ENCODE data around the gene ZNF366. TPM values are rescaled to one million over a fixed set of nuclear protein-coding genes. Genes with fewer than 3 reads are reported as not detected.

The ZNF366 gene
- total RNA-seq, 2 donors from 2014 or later: under 0.01 to 1.8 TPM

GRCh38 chr5:72485430-72485974 is 21.7 kb downstream of the ZNF366 start:
- Histone ChIP-seq H3K27ac (no peak overlapping the region), H3K36me3 (replicated peaks in 1 of 2; ENCODE audit: insufficient read depth in 1 of 2, low read depth in 2 of 2) (no peaks in the 10 kb centered on the region), H3K4me3 (no peak overlapping the region), H3K27me3 (no peaks in the 10 kb centered on the region), H3K9me3 (no peaks in the 10 kb centered on the region), H3K4me1 (no peaks in the 10 kb centered on the region)
- intact Hi-C loops (cut with DNase I): no loop called here
- WGBS, 2 donors: 87 to 89% methylated on average over 6 of the region's 6 CpGs
- no peak for TF ChIP-seq CTCF (IDR thresholded peaks at IDR 0.05)
- no peak for TF ChIP-seq POLR2A (IDR thresholded peaks at IDR 0.05)
- DNase-seq: no peak
- ATAC-seq: no peak

- no peaks in the 10 kb centered on the region for H3K4me1 ChIP-seq
- ATAC-seq (no peak), DNase-seq (no peak)
- WGBS, 2 donors: 74 to 77% methylated on average over 3 of the region's 3 CpGs
- H3K4me3 ChIP-seq: no peak overlapping the region
- H3K9me3 ChIP-seq: no peaks in the 10 kb centered on the region
- TF ChIP-seq POLR2A (IDR thresholded peaks at IDR 0.05) (no peak), CTCF (IDR thresholded peaks at IDR 0.05) (no peak)
- no peaks in the 10 kb centered on the region for H3K36me3 ChIP-seq (replicated peaks in 1 of 2; ENCODE audit: insufficient read depth in 1 of 2, low read depth in 2 of 2)
- no peaks in the 10 kb centered on the region for H3K27me3 ChIP-seq
- intact Hi-C loops (cut with DNase I): no loop called here
- H3K27ac ChIP-seq: no peak overlapping the region
These were observed 25.2 kb downstream of the ZNF366 start for GRCh38 chr5:72482046-72482445.

GRCh38 chr5:72480841-72481240 is 26.4 kb downstream of the ZNF366 start:
- Histone ChIP-seq H3K4me3 (no peak overlapping the region), H3K27ac (no peak overlapping the region), H3K4me1 (no peaks in the 10 kb centered on the region), H3K27me3 (no peaks in the 10 kb centered on the region), H3K9me3 (no peaks in the 10 kb centered on the region), H3K36me3 (replicated peaks in 1 of 2; ENCODE audit: insufficient read depth in 1 of 2, low read depth in 2 of 2) (no peaks in the 10 kb centered on the region)
- intact Hi-C loops (cut with DNase I): no loop called here
- ATAC-seq (no peak), DNase-seq (no peak)
- no peak for TF ChIP-seq POLR2A (IDR thresholded peaks at IDR 0.05)
- TF ChIP-seq CTCF (IDR thresholded peaks at IDR 0.05): no peak
- 71 to 78% methylated on average over 9 of the region's 9 CpGs for WGBS, 2 donors

- Histone ChIP-seq H3K27me3 (no peaks in the 10 kb centered on the region), H3K36me3 (replicated peaks in 1 of 2; ENCODE audit: insufficient read depth in 1 of 2, low read depth in 2 of 2) (no peaks in the 10 kb centered on the region), H3K9me3 (no peaks in the 10 kb centered on the region), H3K27ac (no peak overlapping the region), H3K4me3 (no peak overlapping the region), H3K4me1 (no peaks in the 10 kb centered on the region)
- no peak for DNase-seq
- TF ChIP-seq POLR2A (IDR thresholded peaks at IDR 0.05) (no peak), CTCF (IDR thresholded peaks at IDR 0.05) (no peak)
- no peak for ATAC-seq
- intact Hi-C loops (cut with DNase I): no loop called here
- 84 to 86% methylated on average over 1 of the region's 1 CpG for WGBS, 2 donors
These were observed 27.3 kb downstream of the ZNF366 start for GRCh38 chr5:72479921-72480320.

GRCh38 chr5:72478684-72479083 is 28.5 kb downstream of the ZNF366 start:
- H3K27me3 ChIP-seq: no peaks in the 10 kb centered on the region
- ATAC-seq: no peak

More at GRCh38 chr5:72478684-72479083, 28.5 kb downstream of the ZNF366 start:
- intact Hi-C loops (cut with DNase I): no loop called here
- no peaks in the 10 kb centered on the region for H3K9me3 ChIP-seq
- no peak overlapping the region for H3K4me3 ChIP-seq
- no peak overlapping the region for H3K27ac ChIP-seq
- no peak for DNase-seq
- no peaks in the 10 kb centered on the region for H3K4me1 ChIP-seq
- WGBS, 2 donors: 65 to 72% methylated on average over 1 of the region's 1 CpG
- H3K36me3 ChIP-seq (replicated peaks in 1 of 2; ENCODE audit: insufficient read depth in 1 of 2, low read depth in 2 of 2): no peaks in the 10 kb centered on the region
- TF ChIP-seq POLR2A (IDR thresholded peaks at IDR 0.05) (no peak), CTCF (IDR thresholded peaks at IDR 0.05) (no peak)
